ENCODE measurements around the gene MOB3A.

The MOB3A gene

GRCh38 chr19:2046046-2046907, 49.8 kb downstream of the MOB3A start:
- no peak for DNase-seq (ENCODE audit: low read depth, low spot score)

GRCh38 chr19:2045501-2046045, 50.6 kb downstream of the MOB3A start:
- DNase-seq (ENCODE audit: low read depth, low spot score), result no peak

- no peak for DNase-seq (ENCODE audit: low read depth, low spot score)
Observed at GRCh38 chr19:2044709-2045500, 51.2 kb downstream of the MOB3A start.

- no peak for DNase-seq (ENCODE audit: low read depth, low spot score)
Observed at GRCh38 chr19:2043961-2044708, 52.0 kb downstream of the MOB3A start.

GRCh38 chr19:2043251-2043641, 52.9 kb downstream of the MOB3A start:
- DNase-seq (ENCODE audit: low read depth, low spot score), result no peak

GRCh38 chr19:2042485-2043250, 53.5 kb downstream of the MOB3A start:
- peak; percentile 77 for DNase-seq (ENCODE audit: low read depth, low spot score)

- DNase-seq (ENCODE audit: low read depth, low spot score), result peak; percentile 98
Observed at GRCh38 chr19:2041683-2042484, 54.2 kb downstream of the MOB3A start.

GRCh38 chr19:2041433-2041682, 54.8 kb downstream of the MOB3A start:
- DNase-seq (ENCODE audit: low read depth, low spot score), result no peak

- no peak for DNase-seq (ENCODE audit: low read depth, low spot score)
Observed at GRCh38 chr19:2040647-2041432, 55.3 kb downstream of the MOB3A start.

GRCh38 chr19:2039959-2040646, 56.0 kb downstream of the MOB3A start:
- no peak for DNase-seq (ENCODE audit: low read depth, low spot score)

- DNase-seq (ENCODE audit: low read depth, low spot score), result no peak
Observed at GRCh38 chr19:2039089-2039958, 56.8 kb downstream of the MOB3A start.

- no peak for DNase-seq (ENCODE audit: low read depth, low spot score)
Observed at GRCh38 chr19:2038284-2039088, 57.6 kb downstream of the MOB3A start.

- no peak for DNase-seq (ENCODE audit: low read depth, low spot score)
Observed at GRCh38 chr19:2037651-2038255, 58.4 kb downstream of the MOB3A start.

- DNase-seq (ENCODE audit: low read depth, low spot score), result no peak
Observed at GRCh38 chr19:2036424-2036823, 59.7 kb downstream of the MOB3A start.

GRCh38 chr19:2035590-2035991, 60.5 kb downstream of the MOB3A start:
- DNase-seq (ENCODE audit: low read depth, low spot score), result no peak

- DNase-seq (ENCODE audit: low read depth, low spot score), result peak; percentile 42
Observed at GRCh38 chr19:2034729-2035589, 61.2 kb downstream of the MOB3A start.
